A549 (cell line): ENCODE results near the gene RNF213.

ENCODE experiments used
- CBX2 ChIP-seq: fragments of 200-600 bp; sonication (generic); IDR thresholded peaks from 2 replicates; pipeline ENCODE4 v1.6.1; 2016; ENCODE audit warnings: low read depth, mild to moderate bottlenecking, borderline replicate concordance
- CTCF ChIP-seq: fragments of >200 bp; sonication (Bioruptor Twin); formaldehyde crosslinking; IDR thresholded peaks from 3 replicates; pipeline ENCODE4 v1.5.1; 2016
- EHMT2 ChIP-seq: fragments of 200-600 bp; sonication (generic); IDR thresholded peaks from 2 replicates; pipeline ENCODE4 v1.6.1; 2016; ENCODE audit warnings: antibody characterized with exemption, low read depth, mild to moderate bottlenecking, moderate library complexity
- EP300 ChIP-seq, 2 experiments: fragments of >200 bp; sonication (Bioruptor Twin); formaldehyde crosslinking; IDR thresholded peaks; 2 replicates in 1 of 2; 3 replicates in 1 of 2; pipeline ENCODE4 v1.6.1; 2016 to 2017
- MAFK ChIP-seq: fragments of 450-650 bp; IDR thresholded peaks from 2 replicates; pipeline ENCODE4 v1.6.1; 2014; ENCODE audit not compliant: partially characterized antibody
- PHF8 ChIP-seq: fragments of 200-600 bp; sonication (generic); IDR thresholded peaks from 2 replicates; pipeline ENCODE4 v1.6.1; 2016; ENCODE audit warnings: low read depth, mild to moderate bottlenecking, antibody characterized with exemption, moderate library complexity, borderline replicate concordance
- POLR2A ChIP-seq: IDR thresholded peaks from 2 replicates; pipeline ENCODE4 v1.6.1; 2012; ENCODE audit warnings: mild to moderate bottlenecking, low read length
- REST ChIP-seq: fragments of 200-600 bp; sonication (generic); IDR thresholded peaks from 2 replicates; pipeline ENCODE4 v1.6.1; 2016; ENCODE audit warnings: antibody characterized with exemption, mild to moderate bottlenecking, moderate library complexity

GRCh38 chr17:80379348-80379747, 118.7 kb downstream of the RNF213 start:
- no peak for TF ChIP-seq REST
- TF ChIP-seq EP300 (IDR thresholded peaks at IDR 0.05), result no peak
- no peak for TF ChIP-seq CTCF
- no peak for TF ChIP-seq MAFK
- no peak for TF ChIP-seq PHF8
- TF ChIP-seq EHMT2, result no peak
- TF ChIP-seq POLR2A, result no peak
- no peak for TF ChIP-seq CBX2
